GM13977 (cell line): ENCODE measurements around the gene TMEM127.
"Not testable (repeated sequence)": the region's sequence is repeated elsewhere in the genome, so short reads cannot be mapped to it uniquely, and the experiment has no call there.

Source experiments
- DNase-seq: peaks from one replicate; pipeline ENCODE4 v3.0.0; 2012; ENCODE audit warnings: low spot score
- CTCF ChIP-seq: IDR thresholded peaks from 2 replicates; pipeline ENCODE4 v1.5.1; 2012; ENCODE audit warnings: mild to moderate bottlenecking, control low read depth; ENCODE audit not compliant: insufficient read depth; ENCODE audit errors: extremely low read depth, missing control alignments
- in situ Hi-C: fragments of 300-500 bp; cut with MboI; formaldehyde crosslinking; loops from one replicate; pipeline ENCODE4 v1.12.0; 2022; ENCODE audit warnings: low sequenced_read_pairs, low pct_unique_long_range_greater_than_20kb, mixed read lengths, inconsistent platforms; ENCODE audit not compliant: unreplicated experiment

TMEM127 gene

DNA sequence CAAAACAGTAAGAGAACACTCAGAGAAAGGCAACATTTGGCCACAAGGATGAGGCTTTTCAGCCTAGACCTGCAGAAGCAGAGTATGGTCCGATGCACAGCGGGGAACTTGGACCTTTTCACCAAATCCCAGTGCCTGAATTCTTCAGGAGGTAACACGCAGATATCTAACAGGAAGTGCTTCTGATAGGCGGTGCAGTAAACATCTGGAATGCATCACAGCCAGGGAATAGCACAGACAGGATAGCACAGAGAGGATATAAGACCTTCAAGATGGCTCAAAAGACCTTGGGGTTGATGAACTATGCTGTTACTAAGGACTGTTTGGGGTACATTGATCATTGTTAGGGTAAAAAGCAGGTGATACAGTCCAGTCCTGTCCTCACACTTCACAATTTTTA lies 1.7 kb downstream of the TMEM127 start:
- in situ Hi-C loops = no loop called here
- DNase-seq = no peak
- no peak for TF ChIP-seq CTCF

DNA sequence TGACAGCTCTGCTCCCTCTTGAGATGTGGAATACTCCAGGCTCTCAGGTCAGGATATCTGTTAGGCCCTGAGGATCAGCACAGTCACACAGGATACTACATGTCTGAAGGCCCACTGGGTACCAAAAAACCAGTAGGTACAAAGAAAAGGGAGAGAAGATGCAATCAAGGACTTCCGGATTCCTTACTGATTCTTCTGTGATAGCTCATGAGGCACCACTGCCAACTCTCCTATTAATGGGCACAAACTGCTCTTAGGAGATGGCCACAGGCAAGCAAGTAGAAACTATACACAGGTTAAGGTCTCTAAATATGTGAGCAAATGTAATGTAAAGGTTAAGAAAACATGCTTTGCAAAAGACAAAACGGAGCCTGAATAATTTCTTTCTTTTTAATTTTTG lies 3.5 kb downstream of the TMEM127 start:
- in situ Hi-C loops = no loop called here
- DNase-seq = no peak
- TF ChIP-seq CTCF = no peak

- no peak for DNase-seq
- in situ Hi-C loops = no loop called here
- TF ChIP-seq CTCF = no peak
Measured at GRCh38 chr2:96261328-96262003, 4.3 kb downstream of the TMEM127 start.

DNA sequence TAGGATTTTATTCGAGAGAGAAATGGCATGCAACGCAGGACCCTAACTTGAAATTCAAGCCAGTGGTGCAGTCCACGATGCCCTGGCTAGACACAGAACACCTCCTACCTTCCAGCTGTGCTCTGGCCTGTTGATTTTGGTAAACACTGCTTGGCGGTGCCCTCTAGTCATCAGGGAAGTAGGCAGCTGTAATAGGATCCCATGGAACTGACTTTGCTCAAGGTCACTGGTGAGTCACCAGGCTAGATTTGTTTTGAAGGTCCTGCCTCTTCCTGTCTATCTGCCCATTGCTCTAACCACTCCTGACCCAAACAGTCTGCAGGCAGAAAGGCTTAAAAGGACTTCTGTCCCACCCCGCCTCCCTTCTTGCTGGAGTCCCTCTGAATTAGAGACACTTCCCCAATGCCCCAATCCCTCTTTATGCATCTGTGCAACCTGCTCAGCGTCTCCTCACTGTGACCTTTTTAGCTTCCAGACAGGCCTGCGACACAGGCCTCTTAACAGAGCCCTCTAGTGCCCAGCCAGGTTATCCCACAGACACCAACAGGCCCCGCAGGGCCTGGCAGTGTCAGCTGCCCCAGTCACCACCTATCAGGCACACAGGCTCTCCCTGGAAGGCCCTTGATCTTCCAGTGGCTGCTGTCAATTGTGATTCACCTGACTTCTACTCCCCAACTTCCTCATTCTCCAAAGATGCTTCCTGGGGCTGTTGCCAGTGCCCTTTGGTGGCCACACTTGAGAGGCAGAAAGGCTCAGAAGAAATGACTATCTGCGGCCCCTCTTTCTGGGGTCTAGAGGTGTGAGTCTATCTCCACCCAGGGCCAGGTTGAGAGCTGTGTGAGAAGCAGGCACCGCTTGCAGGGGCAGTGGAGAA lies 5.2 kb downstream of the TMEM127 start:
- DNase-seq = peak; percentile 68
- in situ Hi-C loops = no loop called here
- TF ChIP-seq CTCF = peak; percentile 66

- no peak for DNase-seq
- in situ Hi-C loops = no loop called here
- TF ChIP-seq CTCF = no peak
Measured at GRCh38 chr2:96259497-96259921, 6.3 kb downstream of the TMEM127 start.

- in situ Hi-C loops = no loop called here
- TF ChIP-seq CTCF = no peak
- no peak for DNase-seq
Measured at GRCh38 chr2:96258166-96259022, 7.4 kb downstream of the TMEM127 start.

- in situ Hi-C loops, DNase-seq: not testable (repeated sequence)
Measured at GRCh38 chr2:96257744-96258143, 8.1 kb downstream of the TMEM127 start.
